Ramos (cell line): ENCODE results near the gene MACROD2.
"Not testable (repeated sequence)": the region's sequence is repeated elsewhere in the genome, so short reads cannot be mapped to it uniquely, and the experiment has no call there.

Experiments
- in situ Hi-C: fragments of 300-500 bp; cut with MboI; formaldehyde crosslinking; loops from one replicate; pipeline ENCODE4 v1.14.3; 2022; ENCODE audit warnings: low sequenced_read_pairs; ENCODE audit not compliant: unreplicated experiment

Gene MACROD2

GRCh38 chr20:14913896-14914620, 918.7 kb downstream of the MACROD2 start:
- in situ Hi-C loops = no loop called here

DNA sequence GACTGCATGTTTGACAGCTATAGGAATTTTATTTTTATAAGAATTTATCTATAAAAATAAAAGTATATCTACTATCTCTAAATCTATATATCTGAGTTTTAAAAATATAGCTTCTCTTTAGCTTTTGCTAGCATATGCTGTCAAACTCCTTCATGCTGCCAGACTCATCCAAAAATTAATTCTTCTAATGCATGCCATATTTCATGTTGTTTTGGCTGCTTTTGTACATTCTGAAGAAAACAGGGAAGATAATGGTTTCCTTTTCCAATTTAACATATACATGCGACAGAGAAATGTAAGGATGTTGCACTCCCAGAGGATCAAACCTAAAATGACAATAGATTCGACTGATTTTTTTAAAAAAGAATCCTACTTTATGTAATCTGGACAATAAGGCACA, 919.3 kb downstream of the MACROD2 start:
- in situ Hi-C loops = no loop called here

GRCh38 chr20:14915356-14915755, 920.0 kb downstream of the MACROD2 start:
- in situ Hi-C loops = no loop called here

DNA sequence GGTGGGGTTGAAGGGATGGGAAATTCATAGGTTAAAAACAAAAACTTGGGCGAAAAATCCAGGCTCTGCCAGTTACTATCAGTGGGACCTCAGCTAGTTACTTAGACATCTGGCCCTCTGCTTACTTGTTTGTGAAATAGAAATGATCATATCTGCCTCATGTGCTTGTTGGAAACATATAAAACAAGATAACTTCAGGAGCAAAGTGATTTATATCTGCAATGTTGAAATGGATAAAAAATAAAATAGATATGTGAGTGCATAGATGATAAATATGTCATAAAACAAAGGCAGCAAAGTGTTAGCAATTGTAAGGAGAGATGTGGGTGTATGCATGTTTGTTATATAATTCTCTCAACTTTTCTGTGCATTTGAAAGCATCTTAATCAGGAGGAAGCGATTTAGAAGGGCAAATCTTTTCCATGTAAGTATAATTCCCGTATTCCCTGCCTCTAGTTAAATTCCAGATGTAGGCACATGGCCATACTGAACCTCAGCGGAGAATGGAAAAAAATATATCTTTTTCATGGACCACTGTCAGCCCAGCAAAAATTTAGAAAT, 921.1 kb downstream of the MACROD2 start:
- in situ Hi-C loops = no loop called here

DNA sequence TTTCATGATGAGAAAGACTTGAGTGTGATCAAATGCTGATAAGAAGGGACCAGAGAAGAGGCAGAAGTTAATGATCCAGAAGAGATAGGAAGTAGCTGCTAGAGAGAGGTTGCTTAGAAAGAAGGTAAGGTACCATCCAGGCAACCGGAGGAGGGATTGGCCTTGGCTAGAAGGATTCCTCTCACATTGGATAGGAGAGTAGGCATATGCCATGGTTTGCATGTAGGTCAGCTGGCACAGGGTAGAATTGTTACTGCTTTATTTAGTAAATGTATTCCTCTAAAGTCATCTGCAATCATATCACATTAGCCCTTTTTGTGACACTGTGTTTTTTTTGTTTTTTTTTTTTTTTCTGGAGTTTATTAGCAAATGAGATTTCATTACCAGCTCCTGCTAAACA, 923.0 kb downstream of the MACROD2 start:
- in situ Hi-C loops = no loop called here

GRCh38 chr20:14918976-14919375, 923.7 kb downstream of the MACROD2 start:
- in situ Hi-C loops = no loop called here

DNA sequence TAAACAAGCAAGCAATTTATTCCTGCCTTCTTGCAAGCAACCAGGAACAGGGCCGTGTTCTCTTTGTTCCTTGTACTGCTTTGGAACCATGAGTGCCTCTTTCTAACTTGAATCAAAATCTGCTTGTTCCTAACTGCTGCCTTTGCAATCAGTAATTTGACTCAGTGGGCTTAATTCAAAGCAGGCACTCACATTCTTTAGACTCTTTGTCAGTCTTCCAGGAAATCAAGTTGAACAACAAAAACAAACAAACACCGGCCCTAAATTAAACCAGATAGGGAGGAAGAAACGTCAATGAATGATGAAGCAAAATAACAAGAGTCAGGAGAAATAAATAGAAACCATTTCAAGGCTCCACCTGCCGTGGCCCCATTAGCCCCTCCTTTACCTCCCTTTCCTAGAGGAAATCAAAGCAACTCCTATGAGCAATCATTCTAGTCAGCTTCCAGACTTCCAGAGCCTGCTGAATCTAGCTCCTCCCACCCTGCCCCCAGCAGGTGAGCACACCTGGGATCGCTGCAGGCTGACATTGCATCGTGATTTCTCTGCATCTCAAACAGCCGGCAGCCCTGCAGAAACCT, 924.3 kb downstream of the MACROD2 start:
- in situ Hi-C loops = no loop called here

DNA sequence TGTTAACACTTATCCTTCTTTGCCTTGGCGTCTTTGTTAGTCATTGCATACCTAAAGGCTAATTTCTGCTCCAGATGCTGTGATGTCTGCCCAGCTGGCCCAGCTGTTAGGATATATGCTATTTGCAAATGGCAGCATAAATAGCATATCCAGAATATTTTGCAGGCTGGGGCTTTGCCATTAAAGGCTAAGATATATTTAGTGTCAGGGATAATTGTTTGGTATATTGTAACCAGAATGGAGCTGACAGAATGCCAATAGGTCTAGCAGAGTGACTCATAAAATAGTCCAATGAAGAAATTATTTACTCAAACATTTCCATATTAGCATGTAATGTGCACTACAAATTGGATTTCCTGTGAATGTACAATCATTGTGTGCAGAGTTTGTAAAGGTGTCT, 926.2 kb downstream of the MACROD2 start:
- in situ Hi-C loops = no loop called here

DNA sequence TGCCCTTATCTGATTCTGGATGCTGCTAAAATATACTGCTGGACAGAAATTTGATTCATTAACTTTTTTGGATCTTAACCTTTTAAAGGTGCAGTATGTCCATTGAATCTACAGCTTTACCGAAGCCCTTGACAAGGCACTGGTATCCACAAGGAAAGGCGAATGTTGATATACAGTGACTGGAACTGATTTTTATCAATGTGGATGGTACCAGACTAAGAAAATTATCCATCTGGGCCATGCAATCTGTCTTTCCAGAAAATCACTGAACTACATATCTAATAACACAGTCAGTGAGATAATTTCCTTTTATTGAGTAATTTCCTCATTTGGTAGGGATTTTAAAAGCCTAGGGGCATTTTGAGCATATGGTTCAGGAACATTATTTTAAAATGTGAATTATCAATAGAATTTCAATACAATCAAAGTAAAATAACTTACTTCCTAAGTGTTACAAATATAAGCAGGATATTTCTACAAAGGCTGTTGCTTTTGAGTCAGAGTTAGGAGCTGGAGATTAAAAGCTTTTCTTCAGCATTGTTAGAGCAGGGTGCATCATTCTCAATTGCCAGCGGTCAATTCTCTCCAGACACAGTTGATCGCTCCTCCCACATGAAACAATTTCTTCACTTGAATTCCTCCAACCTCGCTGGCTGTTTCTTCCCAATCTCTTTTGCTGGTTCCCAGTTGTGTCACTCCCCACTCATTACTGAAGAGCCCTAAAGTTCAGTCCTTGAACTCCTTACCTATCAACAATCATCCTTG, 927.4 kb downstream of the MACROD2 start:
- in situ Hi-C loops = no loop called here

DNA sequence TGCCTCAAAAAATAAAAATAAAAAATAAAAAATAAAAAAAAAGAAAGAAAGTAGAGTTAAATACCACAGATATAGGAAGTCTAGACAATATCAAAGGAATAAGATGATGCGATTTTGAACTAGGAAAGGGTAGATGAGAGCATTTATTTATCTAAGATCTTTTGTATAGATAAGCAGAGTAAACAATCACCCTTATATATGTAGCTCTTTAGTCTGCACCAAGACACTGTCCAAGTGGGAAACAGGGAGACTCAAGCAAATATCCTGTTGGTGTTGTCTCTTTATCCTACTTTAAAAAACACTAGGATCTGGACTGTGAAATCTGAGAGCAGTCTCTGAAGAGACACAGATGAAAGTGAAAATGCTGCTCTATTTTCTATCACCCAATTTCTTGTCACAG, 929.1 kb downstream of the MACROD2 start:
- in situ Hi-C loops = no loop called here

DNA sequence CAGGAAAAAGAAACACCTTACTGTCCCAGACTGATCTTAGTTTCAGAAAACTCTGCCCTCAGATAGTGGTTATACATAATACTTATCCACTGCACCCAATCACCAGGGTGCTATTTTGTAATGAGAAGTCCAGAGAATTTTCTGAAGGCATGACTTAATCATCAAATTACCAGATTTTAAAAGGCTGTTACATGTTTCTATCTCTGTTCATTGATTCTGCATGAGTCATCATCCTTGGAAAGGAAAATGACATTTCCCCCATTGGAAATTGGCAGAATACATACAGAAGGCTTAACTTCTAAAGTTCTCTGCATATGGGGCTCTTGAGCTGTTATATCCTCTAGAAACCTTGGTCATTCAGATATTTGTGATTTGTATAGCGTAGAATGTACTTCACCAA, 930.0 kb downstream of the MACROD2 start:
- in situ Hi-C loops = no loop called here

DNA sequence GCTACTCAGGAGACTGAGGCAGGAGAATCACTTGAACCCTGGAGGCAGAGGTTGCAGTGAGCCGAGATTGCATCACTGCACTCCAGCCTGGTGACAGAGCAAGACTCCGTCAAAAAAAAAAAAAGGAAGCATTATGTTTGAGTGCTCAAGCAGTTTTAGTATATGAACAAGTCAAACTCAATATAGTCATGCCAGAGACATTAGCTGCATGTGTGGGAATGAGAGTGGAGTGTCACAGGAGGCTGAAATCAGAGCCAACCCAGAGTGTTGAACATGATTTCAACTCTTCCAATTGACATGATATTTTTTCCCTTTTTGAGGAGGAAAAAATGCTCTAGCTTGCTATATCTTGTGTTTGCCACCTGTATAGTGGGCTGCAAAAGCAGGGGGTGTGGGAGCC, 931.1 kb downstream of the MACROD2 start:
- in situ Hi-C loops = not testable (repeated sequence)

DNA sequence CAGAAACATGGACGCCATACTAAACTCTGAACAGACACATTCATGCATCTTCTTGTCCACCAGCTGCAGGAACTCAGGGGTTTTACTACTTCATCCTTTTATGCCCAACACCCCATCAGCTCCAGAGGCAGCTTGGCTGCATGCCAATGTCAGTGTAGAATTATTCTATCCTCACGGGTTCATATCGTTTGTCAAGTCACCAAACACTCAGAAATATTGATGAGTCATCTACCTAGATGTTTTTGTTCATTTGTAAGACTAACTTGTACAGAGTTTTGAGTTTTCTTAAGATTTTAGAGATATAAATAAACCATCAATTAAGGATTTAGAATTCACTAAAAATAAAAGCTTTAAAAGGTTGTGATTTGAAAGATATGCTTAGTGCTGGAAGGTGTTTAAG, 932.8 kb downstream of the MACROD2 start:
- in situ Hi-C loops = no loop called here

- in situ Hi-C loops = no loop called here
Observed at GRCh38 chr20:14929388-14929787, 934.1 kb downstream of the MACROD2 start.

GRCh38 chr20:14932040-14932439, 936.7 kb downstream of the MACROD2 start:
- in situ Hi-C loops = no loop called here

DNA sequence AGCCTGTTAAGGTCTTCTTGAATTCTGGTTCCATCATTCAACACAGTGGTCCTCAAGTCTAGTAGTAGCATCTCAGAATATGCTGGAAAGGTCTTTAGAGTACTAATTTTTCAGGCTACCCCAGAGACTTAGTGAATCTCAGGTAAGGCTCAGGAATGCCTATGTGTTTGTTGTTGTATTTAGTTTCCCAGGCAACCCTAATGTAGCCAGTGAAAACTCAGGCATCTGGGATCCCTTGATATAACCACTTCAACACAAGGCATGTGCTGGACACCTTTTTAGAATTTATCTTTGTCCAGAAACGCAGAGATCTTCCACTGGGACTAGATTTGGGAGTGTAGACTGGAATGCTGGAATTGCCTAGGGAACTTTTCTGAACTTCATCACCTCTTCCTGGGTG, 940.0 kb downstream of the MACROD2 start:
- in situ Hi-C loops = no loop called here

- in situ Hi-C loops = no loop called here
Observed at GRCh38 chr20:14937021-14937420, 941.7 kb downstream of the MACROD2 start.

DNA sequence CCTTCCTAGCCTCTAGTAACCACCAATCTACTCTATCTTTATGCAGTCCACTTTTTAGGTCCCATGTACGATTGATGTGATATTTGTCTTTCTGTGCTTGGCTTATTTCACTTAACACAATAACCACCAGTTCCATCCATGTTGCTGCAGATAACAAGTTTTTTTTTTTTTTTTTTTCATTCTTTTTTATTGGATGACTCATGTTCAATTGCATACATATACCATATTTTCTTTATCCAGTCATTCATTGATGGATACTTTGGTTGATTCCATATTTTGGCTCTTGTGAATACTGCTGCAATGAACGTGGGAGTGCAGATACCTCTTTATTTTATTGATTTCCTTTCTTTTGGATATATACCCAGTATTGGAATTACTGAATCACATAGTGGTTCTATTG, 942.5 kb downstream of the MACROD2 start:
- in situ Hi-C loops = no loop called here

DNA sequence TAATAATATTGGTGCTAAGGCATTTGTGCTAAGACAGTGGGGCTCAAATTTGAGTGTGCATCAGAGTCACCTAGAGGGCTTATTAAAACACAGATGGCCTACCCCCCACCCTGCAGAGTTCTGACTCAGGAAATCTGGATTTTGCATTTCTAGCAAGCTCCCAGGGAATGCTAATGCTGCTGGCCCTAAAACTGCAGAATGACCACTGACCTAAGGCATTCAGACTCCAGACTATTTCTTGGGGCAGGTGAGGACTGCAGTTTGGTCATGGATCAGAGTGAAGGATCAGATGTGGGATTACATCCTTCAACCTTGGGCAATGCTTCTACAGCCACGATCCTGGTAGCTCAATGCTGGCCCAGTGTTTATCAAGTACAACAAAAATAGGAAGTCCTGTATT, 952.2 kb downstream of the MACROD2 start:
- in situ Hi-C loops = no loop called here

DNA sequence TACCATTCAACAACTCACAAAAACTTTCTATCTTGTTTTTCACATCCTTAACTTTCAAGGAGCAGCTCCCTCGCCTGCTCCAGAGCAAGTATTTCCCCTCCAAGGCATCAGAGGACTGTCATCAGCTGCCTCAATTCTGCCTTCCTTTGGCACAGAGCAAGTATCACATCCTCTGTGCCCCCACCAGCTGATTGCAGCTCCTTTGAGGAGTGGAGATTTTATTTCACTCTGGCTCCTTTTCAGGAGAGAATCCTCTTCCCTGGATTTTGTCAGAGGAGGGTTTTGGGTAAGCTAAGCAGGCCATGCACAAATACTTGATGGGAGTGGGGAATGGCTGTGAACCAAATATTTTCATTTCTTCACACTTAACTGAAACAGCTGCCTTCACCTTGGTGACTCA, 952.6 kb downstream of the MACROD2 start:
- in situ Hi-C loops = no loop called here

GRCh38 chr20:14948416-14948815, 953.1 kb downstream of the MACROD2 start:
- in situ Hi-C loops = no loop called here
